Hematopoietic multipotent progenitor cell treated with erythropoietin and hydrocortisone succinate and interleukin-3 and kit ligand, for 6 days (in vitro differentiated cells): ENCODE results near the gene PDE4D.
A peak's percentile ranks its signal among the peaks of the same experiment; 100 is the strongest.
"Not testable (repeated sequence)": the region's sequence is repeated elsewhere in the genome, so short reads cannot be mapped to it uniquely, and the experiment has no call there.

Experiments used
- DNase-seq: peaks from one replicate; pipeline ENCODE4 v3.0.0-alpha.2; 2015

PDE4D gene

GRCh38 chr5:59020611-59021285, 872.8 kb downstream of the PDE4D start:
- DNase-seq = no peak

GRCh38 chr5:59019078-59019477, 874.4 kb downstream of the PDE4D start:
- DNase-seq = no peak

GRCh38 chr5:59016925-59017324, 876.6 kb downstream of the PDE4D start:
- no peak for DNase-seq

GRCh38 chr5:59008816-59009473, 884.6 kb downstream of the PDE4D start:
- no peak for DNase-seq

- peak; percentile 75 for DNase-seq
Measured at GRCh38 chr5:59007460-59008063, 886.0 kb downstream of the PDE4D start.

- peak; percentile 21 for DNase-seq
Measured at GRCh38 chr5:59005934-59006701, 887.4 kb downstream of the PDE4D start.

- no peak for DNase-seq
Measured at GRCh38 chr5:59003641-59004040, 889.9 kb downstream of the PDE4D start.

- no peak for DNase-seq
Measured at GRCh38 chr5:59003124-59003523, 890.4 kb downstream of the PDE4D start.

- no peak for DNase-seq
Measured at GRCh38 chr5:59002162-59002825, 891.2 kb downstream of the PDE4D start.

GRCh38 chr5:59001716-59002115, 891.8 kb downstream of the PDE4D start:
- no peak for DNase-seq

- DNase-seq = no peak
Measured at GRCh38 chr5:59001154-59001553, 892.4 kb downstream of the PDE4D start.

GRCh38 chr5:59000211-59000610, 893.3 kb downstream of the PDE4D start:
- no peak for DNase-seq

- no peak for DNase-seq
Measured at GRCh38 chr5:58999804-59000203, 893.7 kb downstream of the PDE4D start.

GRCh38 chr5:58998544-58998943, 895.0 kb downstream of the PDE4D start:
- no peak for DNase-seq

- not testable (repeated sequence) for DNase-seq
Measured at GRCh38 chr5:58995779-58996178, 897.7 kb downstream of the PDE4D start.

GRCh38 chr5:58993461-58993860, 900.1 kb downstream of the PDE4D start:
- DNase-seq = no peak

GRCh38 chr5:58988938-58989337, 904.6 kb downstream of the PDE4D start:
- DNase-seq = no peak

GRCh38 chr5:58987193-58987592, 906.3 kb downstream of the PDE4D start:
- no peak for DNase-seq

- no peak for DNase-seq
Measured at GRCh38 chr5:58986281-58986680, 907.2 kb downstream of the PDE4D start.

- DNase-seq = no peak
Measured at GRCh38 chr5:58985759-58986158, 907.8 kb downstream of the PDE4D start.

GRCh38 chr5:58985311-58985710, 908.2 kb downstream of the PDE4D start:
- no peak for DNase-seq

GRCh38 chr5:58983526-58984452, 909.7 kb downstream of the PDE4D start:
- no peak for DNase-seq
